ENCODE data around the gene HIPK4.
"Not testable (repeated sequence)": the region's sequence is repeated elsewhere in the genome, so short reads cannot be mapped to it uniquely, and the experiment has no call there.

The HIPK4 gene

GRCh38 chr19:40416918-40417642, 27.1 kb upstream of the HIPK4 start:
- no peak for DNase-seq (ENCODE audit: low read depth, low spot score)

DNA sequence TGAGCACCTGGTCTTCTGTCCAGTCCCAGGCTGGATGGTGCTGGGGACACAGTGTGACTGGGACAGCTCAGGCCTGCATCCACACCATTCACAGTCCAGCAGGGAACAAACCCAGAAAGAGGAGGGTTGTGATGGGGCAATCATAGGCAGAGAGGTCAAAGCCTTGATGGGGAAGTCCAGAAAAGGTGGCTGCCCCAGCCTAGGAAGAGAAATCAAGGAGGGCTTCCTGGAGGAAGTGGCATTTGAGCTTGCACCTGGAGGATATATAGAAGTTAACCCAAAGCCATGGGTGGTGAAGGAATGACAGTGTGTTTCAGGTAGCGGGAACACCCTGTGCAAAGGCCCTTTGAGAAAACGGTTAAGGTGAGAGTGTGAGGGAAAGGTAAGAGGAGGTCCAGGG, 25.8 kb upstream of the HIPK4 start:
- DNase-seq (ENCODE audit: low read depth, low spot score) = no peak

DNA sequence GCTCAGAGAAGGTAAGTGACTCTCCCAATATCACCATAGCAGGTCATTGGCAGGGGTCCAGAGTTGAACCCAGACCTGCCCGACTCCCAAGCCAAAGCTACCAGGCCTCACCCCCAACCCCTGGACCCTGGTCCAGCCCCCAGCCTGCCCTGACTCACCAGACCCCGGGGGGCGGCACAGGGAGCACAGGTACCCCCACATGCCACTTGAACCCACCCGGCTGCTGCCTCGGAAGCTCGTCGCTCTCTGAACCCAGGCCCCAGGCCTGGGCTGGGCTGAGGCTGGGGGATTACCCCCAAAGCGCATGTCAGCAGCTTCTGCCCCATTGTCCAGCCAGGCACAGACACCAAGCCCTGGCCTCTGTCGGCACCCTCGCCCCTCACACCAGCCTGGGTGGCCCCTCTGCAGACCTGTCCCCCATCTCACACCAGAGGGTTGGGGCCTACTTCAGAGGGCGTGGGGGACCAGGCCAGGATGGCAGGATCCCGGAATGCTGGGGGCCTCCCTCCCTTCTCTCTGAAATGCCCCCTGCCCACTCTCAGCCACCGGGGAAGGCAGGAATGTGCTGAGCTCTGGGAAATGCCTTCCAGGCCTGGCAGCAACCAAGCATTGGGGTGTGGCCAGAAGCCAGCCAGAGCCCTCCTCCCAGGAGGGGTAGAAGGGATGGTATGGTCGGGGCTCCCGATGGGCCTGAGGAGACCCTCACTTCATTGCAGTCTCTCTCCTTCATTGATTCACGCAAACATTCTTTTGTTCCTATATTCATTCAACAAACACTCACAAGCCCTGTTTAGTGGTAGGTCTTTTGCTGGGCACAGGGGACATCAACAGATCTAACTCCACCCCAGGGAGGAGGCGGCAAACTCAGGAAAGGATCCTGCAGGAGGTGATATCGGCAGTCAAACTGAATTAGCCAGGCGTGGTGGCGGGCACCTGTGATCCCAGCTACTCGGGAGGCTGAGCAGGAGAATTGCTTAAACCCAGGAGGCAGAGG, 24.9 kb upstream of the HIPK4 start:
- no peak for DNase-seq (ENCODE audit: low read depth, low spot score)

DNA sequence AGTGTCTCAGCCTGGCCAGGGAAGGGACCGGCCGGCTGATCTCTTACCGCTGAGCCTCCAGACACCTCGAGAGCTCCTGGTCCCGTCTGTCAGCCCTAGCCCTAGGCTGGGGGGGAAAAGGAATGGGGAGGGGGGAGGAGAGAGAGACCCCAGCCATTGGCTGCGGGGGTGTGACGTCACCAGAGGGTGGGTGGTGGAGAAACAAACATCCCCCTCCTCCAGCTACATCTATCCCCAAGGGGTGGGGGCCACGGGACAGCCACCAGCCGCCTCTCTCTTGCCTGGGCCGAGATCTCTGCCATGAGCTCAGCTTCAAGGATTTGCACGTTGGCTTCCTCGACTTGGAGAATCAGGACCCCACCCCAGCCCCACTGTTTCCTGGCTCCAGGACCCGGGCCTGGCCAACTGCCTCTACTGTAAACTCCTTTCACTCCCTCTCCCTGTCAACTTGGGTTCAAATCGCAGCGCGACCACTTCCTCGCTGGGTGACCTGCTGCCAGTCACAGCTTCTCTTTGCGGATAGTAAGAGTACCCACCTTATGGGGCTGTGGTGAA, 23.4 kb upstream of the HIPK4 start, which contains the start of gene PRX:
Gene PRX (minus strand): TSS at position 88 of the 555 bp plus-strand sequence. CDS start 5,446 bp downstream, outside the sequence.
- DNase-seq (ENCODE audit: low read depth, low spot score) = no peak

- DNase-seq (ENCODE audit: low read depth, low spot score) = no peak
Measured at GRCh38 chr19:40412866-40413265, 22.9 kb upstream of the HIPK4 start.

DNA sequence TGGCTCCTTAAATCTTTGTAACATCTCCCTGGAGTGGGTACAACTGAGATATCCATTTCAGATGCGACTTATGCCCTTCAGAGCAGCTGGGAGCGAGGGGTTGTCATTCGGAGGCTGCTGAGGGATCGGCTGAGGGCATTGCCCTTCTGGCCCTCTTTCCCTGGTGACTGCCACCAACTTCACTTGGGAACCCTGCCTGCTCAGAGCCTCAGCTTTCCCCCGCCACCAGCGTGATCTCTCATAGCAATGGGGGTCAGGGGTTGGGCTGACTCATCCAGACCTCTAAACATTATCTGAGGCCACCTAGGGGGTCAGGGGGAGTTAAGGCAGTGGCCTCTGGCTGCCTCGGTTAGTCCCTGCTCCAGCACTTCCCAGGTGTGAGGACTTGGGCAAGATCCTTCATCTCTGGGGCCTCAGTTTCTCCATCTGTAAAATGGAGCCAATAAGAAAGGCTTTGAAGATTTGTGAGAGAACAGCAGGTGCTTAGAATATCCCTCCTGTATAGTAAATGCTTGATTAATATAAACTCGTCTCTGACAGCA, 22.0 kb upstream of the HIPK4 start:
- no peak for DNase-seq (ENCODE audit: low read depth, low spot score)

- DNase-seq (ENCODE audit: low read depth, low spot score) = no peak
Measured at GRCh38 chr19:40411125-40411842, 21.3 kb upstream of the HIPK4 start.

DNA sequence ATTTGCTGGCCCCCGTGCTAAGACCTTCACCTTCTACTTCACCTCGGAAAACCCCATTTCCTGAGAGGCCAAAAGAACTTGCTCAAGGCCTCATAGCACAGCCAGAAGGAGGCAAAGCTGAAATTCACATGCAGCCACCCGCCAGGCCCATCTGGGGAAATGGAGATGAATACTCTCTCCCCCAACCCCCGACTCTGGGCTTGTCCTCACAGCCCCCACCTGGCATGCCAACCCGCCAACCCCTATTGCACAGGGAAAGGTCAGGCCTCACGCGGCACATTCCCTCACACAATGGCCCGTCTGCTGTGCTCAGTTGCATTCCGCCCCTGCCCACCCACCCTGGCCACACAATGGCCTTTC, 20.0 kb upstream of the HIPK4 start:
- DNase-seq (ENCODE audit: low read depth, low spot score) = no peak

DNA sequence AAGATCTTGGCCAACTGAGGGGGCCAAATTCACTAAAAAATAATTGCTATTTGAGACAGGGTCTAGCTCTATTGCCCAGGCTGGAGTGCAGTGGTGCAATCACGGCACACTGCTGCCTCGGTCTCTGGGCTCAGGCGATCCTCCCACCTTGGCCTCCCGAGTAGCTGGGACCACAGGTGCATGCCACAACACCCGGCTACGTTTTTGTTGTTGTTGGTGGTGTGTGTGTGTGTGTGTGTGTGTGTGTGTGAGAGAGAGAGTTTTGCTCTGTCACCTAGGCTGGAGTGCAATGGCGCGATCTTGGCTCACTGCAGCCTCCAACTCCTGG, 18.6 kb upstream of the HIPK4 start:
- not testable (repeated sequence) for DNase-seq (ENCODE audit: low read depth, low spot score)

DNA sequence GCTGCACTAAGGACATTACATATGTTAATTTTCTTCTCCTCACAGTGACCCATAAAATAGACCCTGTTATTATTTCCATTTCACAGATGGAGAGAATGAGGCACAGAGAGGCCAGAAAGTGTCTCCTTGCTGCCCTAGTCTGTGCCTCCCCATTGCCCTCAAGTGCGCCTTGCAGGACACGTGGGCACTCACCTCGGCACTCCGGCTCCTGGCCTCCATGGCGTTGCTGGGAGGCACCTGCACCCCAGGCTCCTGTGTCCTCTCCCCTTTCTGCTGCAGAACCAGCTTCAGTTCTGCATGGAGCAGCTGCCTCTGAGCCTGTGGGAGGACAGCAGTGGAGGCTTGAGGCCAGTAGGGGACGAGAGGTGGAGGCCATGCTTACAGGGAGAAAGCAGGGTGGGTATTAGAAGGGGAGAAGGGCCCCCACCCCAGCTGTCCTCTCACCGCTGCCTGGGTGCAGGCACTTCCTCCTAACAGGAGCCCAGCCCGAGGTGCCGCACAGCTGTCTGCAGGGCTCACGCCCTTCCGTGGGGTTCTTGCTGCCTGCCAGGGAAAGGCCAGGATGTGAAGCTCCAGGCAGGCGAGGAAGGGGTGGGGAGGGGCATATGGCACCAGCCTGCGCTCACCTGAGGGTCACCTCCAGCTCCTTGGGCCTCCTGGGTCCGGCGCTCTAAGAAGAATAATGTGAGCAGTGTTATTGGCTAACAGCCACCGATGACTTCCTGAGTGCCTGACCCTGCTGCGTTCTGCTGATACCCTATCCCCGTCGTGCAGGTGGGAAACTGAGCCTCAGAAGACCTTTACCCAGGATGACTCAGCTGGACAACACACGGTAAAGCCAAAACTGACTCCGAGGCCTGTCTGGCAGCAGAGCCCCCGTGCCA, 18.0 kb upstream of the HIPK4 start:
- DNase-seq (ENCODE audit: low read depth, low spot score) = no peak

DNA sequence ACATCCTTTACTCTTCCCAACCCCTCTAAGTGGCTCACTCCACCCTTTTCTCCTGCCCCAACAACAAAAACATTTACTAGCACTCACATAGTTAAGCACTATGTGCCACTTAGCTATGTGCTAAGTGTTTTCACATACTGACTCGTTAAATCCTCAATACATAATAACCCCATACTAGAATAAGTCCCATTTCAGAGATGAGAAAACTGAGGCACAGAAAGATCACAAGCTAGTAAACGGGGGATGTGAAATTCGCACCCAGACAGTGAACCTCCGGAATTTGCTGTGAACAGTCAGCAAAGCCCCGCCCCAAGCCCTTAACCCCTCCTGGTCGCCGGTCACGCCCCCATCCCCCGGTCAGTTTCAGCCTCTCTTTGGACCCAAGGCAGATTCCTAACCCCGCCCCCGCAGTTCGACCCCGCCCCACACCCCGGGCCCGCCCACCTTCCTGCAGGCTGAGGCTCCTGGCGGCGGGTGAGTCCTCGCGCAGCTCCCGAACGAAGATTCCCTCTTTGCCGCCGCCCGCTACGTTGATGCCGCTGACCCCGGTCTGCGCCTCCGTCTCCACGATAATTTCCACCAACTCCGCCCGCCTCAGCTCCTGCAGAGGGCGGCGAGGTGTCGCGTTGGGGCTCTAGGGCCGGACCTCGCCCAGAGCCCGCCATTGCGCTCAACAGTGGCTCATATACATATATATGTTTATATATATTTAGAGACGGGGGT, 13.4 kb upstream of the HIPK4 start:
- DNase-seq (ENCODE audit: low read depth, low spot score) = no peak

- no peak for DNase-seq (ENCODE audit: low read depth, low spot score)
Measured at GRCh38 chr19:40400559-40400958, 10.6 kb upstream of the HIPK4 start.

- DNase-seq (ENCODE audit: low read depth, low spot score) = peak; percentile 67
Measured at GRCh38 chr19:40398417-40399131, 8.6 kb upstream of the HIPK4 start.

DNA sequence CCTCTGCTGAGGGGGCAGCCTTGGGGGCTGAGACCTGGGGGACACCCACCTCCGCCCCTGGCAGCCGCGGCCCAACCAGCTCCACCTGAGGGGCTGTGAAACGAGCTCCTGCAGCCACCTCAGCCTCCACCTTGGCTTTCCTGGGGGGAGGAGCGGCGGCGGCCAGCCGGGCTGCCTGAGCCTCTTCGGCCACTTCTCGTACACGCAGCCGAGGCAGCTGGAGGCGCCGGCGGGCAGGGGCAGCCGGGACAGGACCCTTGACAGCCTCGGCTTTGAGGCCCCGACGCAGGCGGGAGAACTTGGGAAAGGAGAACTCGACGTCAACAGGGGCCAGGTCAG, 7.6 kb upstream of the HIPK4 start:
- DNase-seq (ENCODE audit: low read depth, low spot score) = no peak

DNA sequence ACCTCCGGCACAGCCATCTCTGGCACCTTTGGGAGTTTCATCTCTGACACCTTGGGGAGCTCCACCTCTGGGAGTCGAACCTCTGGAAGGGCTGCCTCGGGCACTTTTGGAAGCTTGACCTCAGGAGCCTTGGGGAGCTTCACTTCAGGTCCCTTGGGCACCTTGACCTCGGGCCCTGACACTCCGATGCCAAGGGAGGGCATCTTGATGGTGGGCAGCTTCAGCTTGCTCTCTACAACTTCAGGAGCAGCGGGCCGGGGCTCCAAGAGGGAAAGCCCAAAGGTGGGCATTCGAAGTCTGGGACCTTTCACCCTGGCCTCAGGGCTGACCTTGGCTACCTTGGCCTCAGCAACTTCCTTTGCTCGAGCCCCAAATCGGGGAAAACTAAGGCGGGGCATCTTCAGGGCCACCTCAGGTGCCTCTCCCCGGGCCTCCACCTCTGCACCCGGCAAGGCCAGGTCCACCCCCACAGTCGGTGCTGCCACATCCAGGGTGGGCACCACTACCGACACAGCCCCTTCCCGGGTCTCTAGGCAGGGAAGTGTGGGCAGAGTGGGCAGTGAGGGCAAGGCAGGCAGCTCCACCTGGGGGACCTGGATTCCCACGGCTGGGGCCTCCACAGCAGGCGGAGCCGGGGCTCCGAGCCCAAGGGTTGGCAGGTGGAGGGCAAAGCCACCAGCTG, 7.0 kb upstream of the HIPK4 start:
- no peak for DNase-seq (ENCODE audit: low read depth, low spot score)

GRCh38 chr19:40395956-40396355, 6.0 kb upstream of the HIPK4 start:
- DNase-seq (ENCODE audit: low read depth, low spot score) = no peak

DNA sequence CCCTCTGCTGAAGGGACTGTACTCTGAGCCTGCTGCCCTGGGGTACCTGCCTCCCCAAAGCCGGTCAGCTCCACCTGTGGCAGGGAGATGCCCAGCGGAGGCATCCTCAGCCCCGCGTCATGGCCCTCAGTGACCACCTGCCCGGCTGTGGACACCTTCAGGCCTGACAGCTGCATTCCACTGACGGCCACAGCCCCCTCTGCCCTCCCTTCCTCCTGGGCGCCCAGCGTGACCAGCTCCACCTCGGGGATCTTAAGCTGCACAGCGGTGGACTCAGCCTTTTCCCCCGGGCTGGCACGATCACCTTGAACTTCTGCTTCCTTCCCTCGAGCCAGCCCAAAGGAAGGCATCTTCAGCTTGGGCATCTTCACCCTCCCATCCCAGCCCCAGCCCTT, 4.8 kb upstream of the HIPK4 start:
- no peak for DNase-seq (ENCODE audit: low read depth, low spot score)

- no peak for DNase-seq (ENCODE audit: low read depth, low spot score)
Measured at GRCh38 chr19:40393894-40394815, 4.2 kb upstream of the HIPK4 start.

All from iPS DF 19.7 (cell line).